A549 (cell line): ENCODE results near the gene ISM1.

Source experiments
- CHD2 ChIP-seq: fragments of 150-350 bp; IDR thresholded peaks from 2 replicates; pipeline ENCODE4 v1.6.1; 2014; ENCODE audit warnings: low read length; ENCODE audit not compliant: partially characterized antibody
- NFE2L2 ChIP-seq: fragments of 150-350 bp; conservative IDR thresholded peaks from 2 replicates; pipeline ENCODE4 v1.6.1; 2014; ENCODE audit warnings: low read length

- TF ChIP-seq CHD2 (no peak), NFE2L2 (no peak)
These were observed 34.9 kb upstream of the ISM1 start for GRCh38 chr20:13186043-13186774.
